Measurements from ENCODE around the gene XXYLT1. TPM values are rescaled to one million over a fixed set of nuclear protein-coding genes. Genes with fewer than 3 reads are reported as not detected.

The XXYLT1 gene
- total RNA-seq, 1 donor = 32.8 TPM

GRCh38 chr3:195073866-195074860 lies 196.8 kb downstream of the XXYLT1 start:
- no peak for DNase-seq (ENCODE audit: low read depth)
- TF ChIP-seq, protein P1, sequence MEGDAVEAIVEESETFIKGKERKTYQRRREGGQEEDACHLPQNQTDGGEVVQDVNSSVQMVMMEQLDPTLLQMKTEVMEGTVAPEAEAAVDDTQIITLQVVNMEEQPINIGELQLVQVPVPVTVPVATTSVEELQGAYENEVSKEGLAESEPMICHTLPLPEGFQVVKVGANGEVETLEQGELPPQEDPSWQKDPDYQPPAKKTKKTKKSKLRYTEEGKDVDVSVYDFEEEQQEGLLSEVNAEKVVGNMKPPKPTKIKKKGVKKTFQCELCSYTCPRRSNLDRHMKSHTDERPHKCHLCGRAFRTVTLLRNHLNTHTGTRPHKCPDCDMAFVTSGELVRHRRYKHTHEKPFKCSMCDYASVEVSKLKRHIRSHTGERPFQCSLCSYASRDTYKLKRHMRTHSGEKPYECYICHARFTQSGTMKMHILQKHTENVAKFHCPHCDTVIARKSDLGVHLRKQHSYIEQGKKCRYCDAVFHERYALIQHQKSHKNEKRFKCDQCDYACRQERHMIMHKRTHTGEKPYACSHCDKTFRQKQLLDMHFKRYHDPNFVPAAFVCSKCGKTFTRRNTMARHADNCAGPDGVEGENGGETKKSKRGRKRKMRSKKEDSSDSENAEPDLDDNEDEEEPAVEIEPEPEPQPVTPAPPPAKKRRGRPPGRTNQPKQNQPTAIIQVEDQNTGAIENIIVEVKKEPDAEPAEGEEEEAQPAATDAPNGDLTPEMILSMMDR (IDR thresholded peaks at IDR 0.05; ENCODE audit: insufficient read depth, low read depth, low read length) = no peak

GRCh38 chr3:195072916-195073564 lies 197.9 kb downstream of the XXYLT1 start:
- TF ChIP-seq, protein P1 (IDR thresholded peaks at IDR 0.05; ENCODE audit: insufficient read depth, low read depth, low read length) = no peak
- H3K4me3 ChIP-seq (ENCODE audit: low read depth, low read length) = no peak overlapping the region
- DNase-seq (ENCODE audit: low read depth) = no peak

More at GRCh38 chr3:195073866-195074860, 196.8 kb downstream of the XXYLT1 start:
- no peak overlapping the region for H3K4me3 ChIP-seq (ENCODE audit: low read depth, low read length)

- TF ChIP-seq, protein P1 (IDR thresholded peaks at IDR 0.05; ENCODE audit: insufficient read depth, low read depth, low read length) = no peak
- H3K4me3 ChIP-seq (ENCODE audit: low read depth, low read length) = no peak overlapping the region
- DNase-seq (ENCODE audit: low read depth) = no peak
These were observed 198.8 kb downstream of the XXYLT1 start for GRCh38 chr3:195071916-195072820.

DNA sequence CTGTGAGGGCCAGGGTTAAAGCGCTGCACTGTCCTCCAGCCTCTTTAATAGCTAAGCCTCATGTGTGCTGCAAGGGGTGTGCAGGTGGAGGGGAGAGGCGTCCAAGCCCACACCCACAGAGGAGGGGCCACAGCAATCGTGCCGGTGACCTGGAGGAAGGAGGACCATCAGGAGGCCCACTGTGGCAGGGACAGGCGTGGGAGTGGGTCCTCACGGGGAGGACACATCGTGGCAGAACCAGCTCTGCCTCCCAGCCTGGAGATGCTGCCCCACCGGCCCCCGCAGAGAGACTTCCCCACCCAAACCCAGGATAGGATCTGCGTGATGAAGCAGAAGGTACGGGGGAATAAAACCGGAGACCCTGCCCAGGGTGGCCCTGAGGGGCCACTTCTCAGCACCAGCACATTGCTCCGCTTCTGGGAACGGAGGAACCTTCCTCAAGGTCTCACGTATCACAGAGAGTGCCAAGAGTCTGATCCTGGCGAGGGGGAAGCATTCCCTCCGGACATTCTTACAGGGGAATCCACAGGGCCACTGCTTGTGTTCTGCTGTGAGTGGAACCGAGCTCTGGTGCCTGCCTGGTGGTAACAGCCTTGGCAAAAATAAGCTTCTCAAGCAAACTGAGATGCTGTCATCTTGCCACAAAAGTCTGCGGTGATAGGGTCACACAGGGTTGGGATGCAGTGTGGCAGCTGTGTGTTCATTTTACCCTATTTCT lies 199.8 kb downstream of the XXYLT1 start:
- TF ChIP-seq, protein P1 (IDR thresholded peaks at IDR 0.05; ENCODE audit: insufficient read depth, low read depth, low read length) = no peak
- H3K4me3 ChIP-seq (ENCODE audit: low read depth, low read length) = no peak overlapping the region
- DNase-seq (ENCODE audit: low read depth) = no peak

- H3K4me3 ChIP-seq (ENCODE audit: low read depth, low read length) = no peak overlapping the region
- DNase-seq (ENCODE audit: low read depth) = no peak
- TF ChIP-seq, protein P1 (IDR thresholded peaks at IDR 0.05; ENCODE audit: insufficient read depth, low read depth, low read length) = no peak
These were observed 200.6 kb downstream of the XXYLT1 start for GRCh38 chr3:195070336-195070735.

Data from fibroblast of villous mesenchyme (primary cell).